Fibroblast of lung (primary cell): ENCODE measurements around the gene MED10. TPM values are rescaled to one million over a fixed set of nuclear protein-coding genes. Genes with fewer than 3 reads are reported as not detected.
A peak's percentile ranks its signal among the peaks of the same experiment; 100 is the strongest.
"Not testable (repeated sequence)": the region's sequence is repeated elsewhere in the genome, so short reads cannot be mapped to it uniquely, and the experiment has no call there.

Experiments
- DNase-seq, 2 donors: peaks; one replicate each; pipeline versions ENCODE4 v3.0.0 to v3.0.0-alpha.2; 2010; ENCODE audit warnings: low read depth in 2 of 2
- H2AFZ ChIP-seq: 2 replicates; pipeline ENCODE4 v1.5.1; 2012; ENCODE audit warnings: low read length, control low read depth, inconsistent platforms
- H3K27ac ChIP-seq: 2 replicates; pipeline ENCODE4 v1.5.1; 2011; ENCODE audit warnings: low read length, control low read depth; ENCODE audit not compliant: insufficient read depth
- H3K27me3 ChIP-seq: 2 replicates; pipeline ENCODE4 v1.5.1; 2011; ENCODE audit warnings: mild to moderate bottlenecking, low read length; ENCODE audit not compliant: control insufficient read depth, insufficient read depth
- H3K36me3 ChIP-seq: 2 replicates; pipeline ENCODE4 v1.5.1; 2011; ENCODE audit warnings: low read length; ENCODE audit not compliant: control insufficient read depth, insufficient read depth
- H3K4me1 ChIP-seq: 2 replicates; pipeline ENCODE4 v1.5.1; 2011; ENCODE audit warnings: low read length; ENCODE audit not compliant: control insufficient read depth, insufficient read depth; ENCODE audit errors: extremely low read depth
- H3K4me2 ChIP-seq: 2 replicates; pipeline ENCODE4 v1.5.1; 2011; ENCODE audit warnings: low read length, control low read depth; ENCODE audit not compliant: insufficient read depth; ENCODE audit errors: extremely low read depth
- H3K4me3 ChIP-seq, 4 experiments: fragments of 200-600 bp in 1 of 4; sonication (generic) in 1 of 4; replicated peaks in 1 of 4; 2 replicates each; pipeline ENCODE4 v1.5.1; 2011 to 2016; ENCODE audit warnings: low read length in 4 of 4, low read depth in 3 of 4, mild to moderate bottlenecking in 3 of 4, control low read depth in 2 of 4, inconsistent platforms in 1 of 4, mixed read lengths in 1 of 4; ENCODE audit not compliant: insufficient read depth in 1 of 4; ENCODE audit errors: control extremely low read depth in 1 of 4
- H3K79me2 ChIP-seq: 2 replicates; pipeline ENCODE4 v1.5.1; 2012; ENCODE audit warnings: mild to moderate bottlenecking, low read length, inconsistent platforms; ENCODE audit not compliant: control insufficient read depth, insufficient read depth
- H3K9ac ChIP-seq: 2 replicates; pipeline ENCODE4 v1.5.1; 2011; ENCODE audit warnings: mild to moderate bottlenecking, low read length, control low read depth; ENCODE audit not compliant: insufficient read depth
- H3K9me3 ChIP-seq: 2 replicates; pipeline ENCODE4 v1.5.1; 2012; ENCODE audit warnings: low read depth, low read length; ENCODE audit not compliant: control insufficient read depth, insufficient read depth
- H4K20me1 ChIP-seq: 2 replicates; pipeline ENCODE4 v1.5.1; 2011; ENCODE audit warnings: low read length; ENCODE audit not compliant: control insufficient read depth, insufficient read depth; ENCODE audit errors: extremely low read depth
- CTCF ChIP-seq, 2 donors: IDR thresholded peaks in 1 of 2; conservative IDR thresholded peaks in 1 of 2; 1 replicate in 1 of 2; 2 replicates in 1 of 2; pipeline ENCODE4 v1.5.1; 2011 to 2012; ENCODE audit warnings: low read length in 2 of 2, control low read depth in 1 of 2, inconsistent platforms in 1 of 2, low read depth in 1 of 2, mild to moderate bottlenecking in 1 of 2
- EZH2 ChIP-seq: IDR thresholded peaks from 2 replicates; pipeline ENCODE4 v1.5.1; 2012; ENCODE audit warnings: low read length, control low read depth, mild to moderate bottlenecking; ENCODE audit errors: missing control alignments
- polyA plus RNA-seq, 2 donors: library from polyadenylated mRNA; depleted of rRNA in 1 of 2; stranded (reverse) in 1 of 2; unstranded in 1 of 2; fragments of >200 nt; gene quantifications; 2 replicates each; pipeline ENCODE4 v1.2.1, GENCODE V29; 2011 to 2012; ENCODE audit warnings: missing spikeins in 1 of 2
- total RNA-seq: library from RNA; depleted of rRNA; stranded (reverse); fragments of >200 nt; gene quantifications from 2 replicates; pipeline ENCODE4 v1.2.1, GENCODE V29; 2014

The MED10 gene
- total and polyA plus RNA-seq, 2 donors (not counting 1 experiment from before 2014, with no cell fraction given): 13.5 to 52.9 TPM

- Histone ChIP-seq H3K9me3 (no peaks in the 10 kb centered on the region), H3K27me3 (no peaks in the 10 kb centered on the region), H3K9ac (no peak overlapping the region), H4K20me1 (no peaks in the 10 kb centered on the region), H3K4me3 (no peak overlapping the region), H3K4me1 (no peaks in the 10 kb centered on the region), H3K4me2 (no peak overlapping the region), H2AFZ (no peak overlapping the region), H3K36me3 (peaks cover 2% of the 10 kb centered on the region), H3K79me2 (no peaks in the 10 kb centered on the region), H3K27ac (no peak overlapping the region)
- TF ChIP-seq CTCF (conservative IDR thresholded peaks at IDR 0.05 in 1 of 2, IDR thresholded peaks at IDR 0.05 in 1 of 2; ENCODE audit: low read depth in 1 of 2, low read length in 2 of 2): no peak
- no peak for TF ChIP-seq EZH2
- peak; percentile 32 to 35 for DNase-seq
Measured at GRCh38 chr5:6365142-6365976, 13.0 kb downstream of the MED10 start.

GRCh38 chr5:6363454-6364011 lies 14.8 kb downstream of the MED10 start:
- H3K79me2 ChIP-seq, H3K27ac ChIP-seq, DNase-seq, H2AFZ ChIP-seq, H3K27me3 ChIP-seq, H3K4me2 ChIP-seq, H3K36me3 ChIP-seq, H3K9me3 ChIP-seq, H4K20me1 ChIP-seq, H3K9ac ChIP-seq, H3K4me1 ChIP-seq, H3K4me3 ChIP-seq: not testable (repeated sequence)

DNA sequence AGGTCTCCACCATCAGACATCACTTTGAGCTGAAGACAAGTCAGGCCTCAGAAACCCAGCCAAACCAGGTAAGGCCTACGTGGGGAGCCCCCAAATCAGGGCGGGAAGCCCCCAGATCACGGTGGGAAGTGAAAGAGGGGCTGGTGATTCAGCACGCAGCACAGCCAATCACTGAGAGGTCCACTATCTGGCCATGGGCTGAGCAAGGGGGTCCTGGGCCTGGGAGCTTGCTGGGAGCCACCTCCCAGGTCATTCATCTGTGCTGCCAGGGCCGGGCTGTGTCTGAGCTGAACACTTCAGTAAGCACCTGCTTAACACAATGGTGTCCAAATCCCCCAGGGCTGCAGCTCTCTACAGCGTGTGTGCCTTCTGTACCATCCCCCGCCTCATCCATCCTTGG lies 15.5 kb downstream of the MED10 start:
- no peak overlapping the region for H3K27ac ChIP-seq
- TF ChIP-seq EZH2 (no peak), CTCF (conservative IDR thresholded peaks at IDR 0.05 in 1 of 2, IDR thresholded peaks at IDR 0.05 in 1 of 2; ENCODE audit: low read depth in 1 of 2, low read length in 2 of 2) (no peak)
- H2AFZ ChIP-seq: no peak overlapping the region
- no peaks in the 10 kb centered on the region for H3K27me3 ChIP-seq
- no peaks in the 10 kb centered on the region for H3K36me3 ChIP-seq
- H3K4me2 ChIP-seq: no peak overlapping the region
- no peaks in the 10 kb centered on the region for H3K4me1 ChIP-seq
- H4K20me1 ChIP-seq: no peaks in the 10 kb centered on the region
- no peak overlapping the region for H3K9ac ChIP-seq
- no peak overlapping the region for H3K4me3 ChIP-seq
- H3K9me3 ChIP-seq: no peaks in the 10 kb centered on the region
- no peak for DNase-seq
- no peaks in the 10 kb centered on the region for H3K79me2 ChIP-seq
